Neuronal stem cell (in vitro differentiated cells): Measurements from ENCODE around the gene GDAP1L1.

Experiments used
- DNase-seq: peaks from one replicate; pipeline ENCODE4 v3.0.0-alpha.2; 2013; ENCODE audit warnings: low spot score
- H2AFZ ChIP-seq: one replicate; pipeline ENCODE4 v1.6.1; 2013; ENCODE audit warnings: mild to moderate bottlenecking, low read length, inconsistent platforms
- H2AK5ac ChIP-seq: 2 replicates; pipeline ENCODE4 v1.6.1; 2013; ENCODE audit warnings: low read depth, mild to moderate bottlenecking, inconsistent platforms, low read length, moderate library complexity, mixed read lengths
- H2BK120ac ChIP-seq: 2 replicates; pipeline ENCODE4 v1.6.1; 2013; ENCODE audit warnings: low read depth, mild to moderate bottlenecking, inconsistent platforms, low read length, moderate library complexity, mixed read lengths
- H2BK12ac ChIP-seq: one replicate; pipeline ENCODE4 v1.6.1; 2013; ENCODE audit warnings: low read length, inconsistent platforms
- H2BK15ac ChIP-seq: 2 replicates; pipeline ENCODE4 v1.6.1; 2013; ENCODE audit warnings: mild to moderate bottlenecking, low read length, inconsistent platforms, mixed read lengths
- H2BK5ac ChIP-seq: one replicate; pipeline ENCODE4 v1.6.1; 2013; ENCODE audit warnings: inconsistent platforms, mild to moderate bottlenecking, low read length, moderate library complexity
- H3K14ac ChIP-seq: one replicate; pipeline ENCODE4 v1.6.1; 2013; ENCODE audit warnings: low read length, inconsistent platforms
- H3K18ac ChIP-seq: 2 replicates; pipeline ENCODE4 v1.6.1; 2013; ENCODE audit warnings: low read length, inconsistent platforms
- H3K23ac ChIP-seq: 2 replicates; pipeline ENCODE4 v1.6.1; 2013; ENCODE audit warnings: low read depth, mild to moderate bottlenecking, mixed read lengths, low read length, inconsistent platforms; ENCODE audit not compliant: poor library complexity
- H3K27ac ChIP-seq: replicated peaks from 3 replicates; pipeline ENCODE4 v1.5.1; 2013; ENCODE audit warnings: low read length, inconsistent platforms
- H3K27me3 ChIP-seq, 3 experiments: 2 replicates each; pipeline ENCODE4 v1.6.1; 2013; ENCODE audit warnings: low read length in 3 of 3, mild to moderate bottlenecking in 2 of 3, inconsistent platforms in 1 of 3, low read depth in 1 of 3, mixed read lengths in 1 of 3, moderate library complexity in 1 of 3; ENCODE audit not compliant: control insufficient read depth in 3 of 3, insufficient read depth in 3 of 3
- H3K36me3 ChIP-seq, 2 donors: replicated peaks in 1 of 2; 2 replicates each; pipeline ENCODE4 v1.6.1; 2013; ENCODE audit warnings: low read length in 2 of 2; ENCODE audit not compliant: control insufficient read depth in 2 of 2, insufficient read depth in 2 of 2
- H3K4ac ChIP-seq: 2 replicates; pipeline ENCODE4 v1.6.1; 2013; ENCODE audit warnings: inconsistent platforms, mild to moderate bottlenecking, low read length, moderate library complexity
- H3K4me1 ChIP-seq, 2 donors: 1 replicate in 1 of 2; 2 replicates in 1 of 2; pipeline ENCODE4 v1.6.1; 2013; ENCODE audit warnings: low read length in 2 of 2, low read depth in 1 of 2; ENCODE audit not compliant: control insufficient read depth in 2 of 2, insufficient read depth in 1 of 2
- H3K4me2 ChIP-seq: one replicate; pipeline ENCODE4 v1.6.1; 2013; ENCODE audit warnings: mild to moderate bottlenecking, low read length, inconsistent platforms; ENCODE audit not compliant: insufficient read depth, poor library complexity, severe bottlenecking
- H3K4me3 ChIP-seq, 2 donors: 2 replicates each; pipeline ENCODE4 v1.5.1; 2013; ENCODE audit warnings: low read length in 2 of 2, mild to moderate bottlenecking in 2 of 2, inconsistent platforms in 1 of 2, moderate library complexity in 1 of 2
- H3K79me1 ChIP-seq: one replicate; pipeline ENCODE4 v1.6.1; 2013; ENCODE audit warnings: low read depth, mild to moderate bottlenecking, inconsistent platforms, low read length, moderate library complexity
- H3K9ac ChIP-seq: one replicate; pipeline ENCODE4 v1.6.1; 2013; ENCODE audit warnings: mild to moderate bottlenecking, low read depth, low read length, inconsistent platforms; ENCODE audit not compliant: poor library complexity
- H3K9me3 ChIP-seq, 2 donors: replicated peaks in 1 of 2; 2 replicates each; pipeline versions ENCODE3 to v1.6.1; 2013; ENCODE audit warnings: low read length in 2 of 2, mild to moderate bottlenecking in 2 of 2, inconsistent platforms in 1 of 2, low read depth in 1 of 2, mixed read lengths in 1 of 2, moderate library complexity in 1 of 2; ENCODE audit not compliant: control insufficient read depth in 2 of 2, insufficient read depth in 1 of 2
- H4K8ac ChIP-seq: one replicate; pipeline ENCODE4 v1.6.1; 2013; ENCODE audit warnings: low read depth, mild to moderate bottlenecking, inconsistent platforms, low read length, moderate library complexity
- H4K91ac ChIP-seq: one replicate; pipeline ENCODE4 v1.6.1; 2013; ENCODE audit warnings: low read length, low read depth, mild to moderate bottlenecking, inconsistent platforms; ENCODE audit not compliant: poor library complexity
- WGBS, 2 donors: extraction: QIAGEN DNeasy Blood & Tissue Kit; methylation state at CpG; one replicate each; pipeline ENCODE4 v1.1.7; 2013; ENCODE audit warnings: missing lambda C conversion rate in 2 of 2, mixed read lengths in 1 of 2; ENCODE audit not compliant: insufficient read length in 2 of 2, insufficient replicate concordance in 1 of 2; ENCODE audit errors: extremely low coverage in 2 of 2; 5-methylcytosine and 5-hydroxymethylcytosine counted together

The GDAP1L1 gene

GRCh38 chr20:44314870-44315269 lies 67.8 kb downstream of the GDAP1L1 start:
- no peaks in the 10 kb centered on the region for H3K9me3 ChIP-seq
- H3K14ac ChIP-seq, result no peak overlapping the region
- H3K9ac ChIP-seq, result no peak overlapping the region
- H3K36me3 ChIP-seq, result no peaks in the 10 kb centered on the region
- no peak overlapping the region for H2BK5ac ChIP-seq
- DNase-seq, result no peak
- H2BK120ac ChIP-seq, result no peak overlapping the region
- no peak overlapping the region for H3K4ac ChIP-seq
- H3K79me1 ChIP-seq, result peaks cover 6% of the 10 kb centered on the region
- H2AFZ ChIP-seq, result no peak overlapping the region
- H3K27me3 ChIP-seq, result peaks cover 0 to 7% (median 5%) of the 10 kb centered on the region in 3 experiments
- H2AK5ac ChIP-seq, result no peak overlapping the region
- no peak overlapping the region for H3K18ac ChIP-seq
- H2BK15ac ChIP-seq, result no peak overlapping the region
- no peak overlapping the region for H4K8ac ChIP-seq
- no peak overlapping the region for H3K23ac ChIP-seq
- H3K4me2 ChIP-seq, result no peak overlapping the region
- H4K91ac ChIP-seq, result no peak overlapping the region
- H3K4me1 ChIP-seq, result peaks cover 4 to 7% of the 10 kb centered on the region in 2 donors
- H2BK12ac ChIP-seq, result no peak overlapping the region
- H3K27ac ChIP-seq, result no peak overlapping the region
- H3K4me3 ChIP-seq, result no peak overlapping the region

DNA sequence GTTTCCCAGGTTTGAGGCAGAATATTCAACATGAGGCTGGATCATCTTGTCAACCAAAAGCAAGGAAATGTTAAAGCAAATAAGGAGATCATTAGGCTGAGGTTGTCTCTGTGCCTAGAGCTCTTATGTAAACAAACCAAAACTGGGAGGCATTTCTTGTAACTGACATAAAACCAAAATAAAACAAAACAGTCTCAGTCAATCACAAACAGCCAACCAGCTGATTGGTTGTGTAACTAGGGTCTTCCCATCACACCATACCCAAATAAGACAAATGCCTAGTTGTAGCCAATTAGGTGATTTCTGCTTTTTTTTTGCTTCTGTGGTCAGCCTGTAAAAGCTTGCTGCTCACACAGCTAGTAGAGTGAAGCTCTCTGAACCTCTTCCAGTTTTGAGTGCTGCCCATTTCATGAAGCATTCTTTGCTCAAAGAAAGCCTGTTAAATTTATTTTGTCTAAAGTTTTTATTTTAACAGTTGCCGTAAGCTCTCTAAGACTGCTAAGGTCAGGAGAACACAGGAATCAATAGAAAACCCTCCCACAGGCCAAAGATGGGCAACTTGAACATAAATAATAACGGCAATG lies 72.8 kb downstream of the GDAP1L1 start:
- no peak overlapping the region for H3K27ac ChIP-seq
- H2BK120ac ChIP-seq, result no peak overlapping the region
- no peak overlapping the region for H3K4me2 ChIP-seq
- H3K23ac ChIP-seq, result no peak overlapping the region
- no peaks in the 10 kb centered on the region for H3K79me1 ChIP-seq
- no peak overlapping the region for H4K8ac ChIP-seq
- H2BK12ac ChIP-seq, result no peak overlapping the region
- peaks cover 3 to 6% of the 10 kb centered on the region in 2 donors for H3K4me1 ChIP-seq
- no CpG with 5 or more reads among the region's 2 CpGs for WGBS, 2 donors
- no peak overlapping the region for H2BK15ac ChIP-seq
- H3K4ac ChIP-seq, result no peak overlapping the region
- H2BK5ac ChIP-seq, result no peak overlapping the region
- no peak overlapping the region for H4K91ac ChIP-seq
- H2AFZ ChIP-seq, result no peak overlapping the region
- H3K14ac ChIP-seq, result no peak overlapping the region
- no peaks in the 10 kb centered on the region for H3K27me3 ChIP-seq
- H3K36me3 ChIP-seq, result no peaks in the 10 kb centered on the region
- H3K4me3 ChIP-seq, result no peak overlapping the region
- H2AK5ac ChIP-seq, result no peak overlapping the region
- no peaks in the 10 kb centered on the region for H3K9me3 ChIP-seq
- no peak overlapping the region for H3K9ac ChIP-seq
- no peak for DNase-seq
- H3K18ac ChIP-seq, result no peak overlapping the region

- no peak overlapping the region for H4K8ac ChIP-seq
- H3K4me3 ChIP-seq, result peak overlapping the region in 1 of 2 donors; percentile 23
- no peaks in the 10 kb centered on the region for H3K9me3 ChIP-seq
- WGBS, 2 donors, result no CpG with 5 or more reads among the region's 1 CpG
- H3K36me3 ChIP-seq, result no peaks in the 10 kb centered on the region
- H2AK5ac ChIP-seq, result no peak overlapping the region
- no peak overlapping the region for H3K9ac ChIP-seq
- peak overlapping the region; percentile 38 for H3K23ac ChIP-seq
- H4K91ac ChIP-seq, result no peak overlapping the region
- no peak overlapping the region for H3K27ac ChIP-seq
- H2BK5ac ChIP-seq, result no peak overlapping the region
- H3K14ac ChIP-seq, result no peak overlapping the region
- peak overlapping the region; percentile 36 for H2BK12ac ChIP-seq
- no peak overlapping the region for H2AFZ ChIP-seq
- no peak overlapping the region for H2BK15ac ChIP-seq
- peaks cover 6% of the 10 kb centered on the region in 2 donors for H3K4me1 ChIP-seq
- no peak for DNase-seq
- peaks cover 0 to 4% (median 0%) of the 10 kb centered on the region in 3 experiments for H3K27me3 ChIP-seq
- H2BK120ac ChIP-seq, result no peak overlapping the region
- no peaks in the 10 kb centered on the region for H3K79me1 ChIP-seq
- no peak overlapping the region for H3K4me2 ChIP-seq
- H3K18ac ChIP-seq, result peak overlapping the region; percentile 6
- H3K4ac ChIP-seq, result no peak overlapping the region
These were observed 77.2 kb downstream of the GDAP1L1 start for GRCh38 chr20:44324343-44324742.

GRCh38 chr20:44326391-44327159 lies 79.5 kb downstream of the GDAP1L1 start:
- Histone ChIP-seq H2AK5ac (no peak overlapping the region), H2AFZ (no peak overlapping the region), H3K14ac (peak overlapping the region; percentile 63), H3K18ac (peak overlapping the region; percentile 84), H3K27me3 (peaks cover 0 to 11% (median 0%) of the 10 kb centered on the region in 3 experiments), H3K27ac (no peak overlapping the region), H3K23ac (no peak overlapping the region), H2BK5ac (no peak overlapping the region), H2BK120ac (no peak overlapping the region), H3K79me1 (no peaks in the 10 kb centered on the region), H3K9me3 (no peaks in the 10 kb centered on the region), H3K4ac (no peak overlapping the region), H2BK15ac (no peak overlapping the region), H3K4me1 (peaks cover 6% of the 10 kb centered on the region in 2 donors), H3K4me3 (peak overlapping the region in 1 of 2 donors; percentile 30), H2BK12ac (no peak overlapping the region), H4K8ac (no peak overlapping the region), H4K91ac (no peak overlapping the region), H3K9ac (no peak overlapping the region), H3K4me2 (peak overlapping the region; percentile 57), H3K36me3 (no peaks in the 10 kb centered on the region)
- DNase-seq, result no peak
- WGBS, 2 donors, result no CpG with 5 or more reads among the region's 50 CpGs
